Spinal cord (tissue), 10 donors: ENCODE data around the gene GOLGA6C. TPM values are rescaled to one million over a fixed set of nuclear protein-coding genes. Genes with fewer than 3 reads are reported as not detected.
"Not testable (repeated sequence)": the region's sequence is repeated elsewhere in the genome, so short reads cannot be mapped to it uniquely, and the experiment has no call there.

ENCODE experiments used
- DNase-seq, 6 donors: peaks; one replicate each; pipeline versions ENCODE4 v3.0.0 to v3.0.0-alpha.2; 2013 to 2015; ENCODE audit warnings: low spot score in 6 of 6, low read depth in 4 of 6
- H3K27ac ChIP-seq: one replicate; pipeline ENCODE4 v1.5.1; 2013; ENCODE audit warnings: low read depth, low read length, control low read depth
- H3K27me3 ChIP-seq: one replicate; pipeline ENCODE4 v1.6.1; 2013; ENCODE audit warnings: low read length; ENCODE audit not compliant: control insufficient read depth, insufficient read depth
- H3K36me3 ChIP-seq: one replicate; pipeline ENCODE4 v1.6.1; 2013; ENCODE audit warnings: low read length; ENCODE audit not compliant: control insufficient read depth, insufficient read depth
- H3K4me1 ChIP-seq: one replicate; pipeline ENCODE4 v1.6.1; 2013; ENCODE audit warnings: low read length; ENCODE audit not compliant: control insufficient read depth, insufficient read depth
- H3K4me3 ChIP-seq: one replicate; pipeline ENCODE4 v1.5.1; 2013; ENCODE audit warnings: low read depth, low read length, control low read depth
- H3K9me3 ChIP-seq: one replicate; pipeline ENCODE4 v1.6.1; 2013; ENCODE audit warnings: low read length; ENCODE audit not compliant: control insufficient read depth, insufficient read depth
- WGBS: methylation state at CpG from one replicate; pipeline ENCODE4 v1.1.5; 2013; ENCODE audit warnings: missing lambda C conversion rate; ENCODE audit not compliant: insufficient coverage; 5-methylcytosine and 5-hydroxymethylcytosine counted together
- polyA plus RNA-seq, 2 donors: library from polyadenylated mRNA; unstranded; fragments of 120-200 nt; gene quantifications; one replicate each; pipeline ENCODE4 v1.2.1, GENCODE V29; 2013; ENCODE audit not compliant: insufficient read length in 2 of 2
- total RNA-seq, 2 donors: library from RNA; depleted of rRNA in 1 of 2; stranded (reverse); fragments of 120-200 nt in 1 of 2; fragments of >200 nt in 1 of 2; gene quantifications; one replicate each; pipeline versions ENCODE4 v1.2.3 to v1.2.4, GENCODE V29; 2013 to 2014
- donor health status: healthy.

The GOLGA6C gene
- total and polyA plus RNA-seq, 4 donors = not detected

GRCh38 chr15:75214293-75215096, 43.6 kb upstream of the GOLGA6C start:
- no peak overlapping the region for H3K4me3 ChIP-seq
- no peak overlapping the region for H3K27ac ChIP-seq
- peaks cover 53% of the 10 kb centered on the region for H3K36me3 ChIP-seq
- no peaks in the 10 kb centered on the region for H3K27me3 ChIP-seq
- H3K9me3 ChIP-seq = no peaks in the 10 kb centered on the region
- peaks cover 7% of the 10 kb centered on the region for H3K4me1 ChIP-seq
- 69% methylated on average over 10 of the region's 13 CpGs for WGBS
- DNase-seq = no peak

GRCh38 chr15:75215107-75216004, 42.8 kb upstream of the GOLGA6C start:
- DNase-seq = no peak

DNA sequence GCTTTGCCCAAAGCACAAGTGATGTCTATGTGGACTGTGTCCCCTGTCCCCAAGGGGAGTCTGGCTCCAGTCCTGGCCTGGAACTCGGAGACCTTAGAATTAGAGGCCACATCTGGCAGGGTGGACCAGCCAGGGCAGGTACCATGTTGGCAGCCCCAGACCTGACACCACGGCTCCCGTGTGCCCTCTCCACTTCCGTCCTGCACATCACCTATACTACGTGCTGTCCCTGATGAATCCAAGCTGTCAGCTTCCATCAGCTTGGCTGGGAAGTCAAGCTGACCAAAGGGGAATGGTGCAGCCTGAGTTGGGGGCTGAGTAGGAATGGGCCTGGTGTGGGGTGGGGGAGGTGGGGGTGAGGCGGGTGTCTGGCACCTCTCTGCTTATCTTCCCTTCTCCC, 41.1 kb upstream of the GOLGA6C start:
- no peak for DNase-seq
- Histone ChIP-seq H3K36me3 (peaks cover 28% of the 10 kb centered on the region), H3K9me3 (no peaks in the 10 kb centered on the region), H3K4me3 (no peak overlapping the region), H3K27ac (no peak overlapping the region), H3K27me3 (no peaks in the 10 kb centered on the region), H3K4me1 (peaks cover 2% of the 10 kb centered on the region)
- 96% methylated on average over 4 of the region's 6 CpGs for WGBS

More at GRCh38 chr15:75215107-75216004, 42.8 kb upstream of the GOLGA6C start:
- no peaks in the 10 kb centered on the region for H3K27me3 ChIP-seq
- H3K27ac ChIP-seq = no peak overlapping the region
- no peak overlapping the region for H3K4me3 ChIP-seq
- H3K36me3 ChIP-seq = peaks cover 45% of the 10 kb centered on the region
- WGBS = 99% methylated on average over 5 of the region's 5 CpGs
- H3K4me1 ChIP-seq = peaks cover 7% of the 10 kb centered on the region
- no peaks in the 10 kb centered on the region for H3K9me3 ChIP-seq

DNA sequence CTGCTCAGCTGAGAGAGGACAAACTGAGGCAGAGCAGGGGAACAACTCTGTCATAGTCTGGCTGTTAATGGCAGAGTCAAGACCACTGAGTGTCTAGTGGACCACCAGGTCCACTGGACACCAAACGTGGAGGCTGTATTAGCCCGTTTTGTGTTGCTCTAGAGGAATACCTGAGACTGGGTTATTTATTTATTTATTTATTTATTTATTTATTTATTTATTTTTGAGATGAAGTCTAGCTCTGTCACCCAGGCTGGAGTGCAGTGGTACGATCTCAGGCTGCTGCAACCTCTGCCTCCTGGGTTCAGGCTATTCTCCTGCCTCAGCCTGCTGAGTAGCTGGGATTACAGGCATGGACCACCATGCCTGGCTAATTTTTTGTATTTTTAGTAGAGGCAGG, 40.6 kb upstream of the GOLGA6C start:
- peaks cover 22% of the 10 kb centered on the region for H3K36me3 ChIP-seq
- 100% methylated on average over 1 of the region's 3 CpGs for WGBS
- H3K4me1 ChIP-seq, DNase-seq, H3K4me3 ChIP-seq, H3K27me3 ChIP-seq, H3K27ac ChIP-seq, H3K9me3 ChIP-seq: not testable (repeated sequence)

DNA sequence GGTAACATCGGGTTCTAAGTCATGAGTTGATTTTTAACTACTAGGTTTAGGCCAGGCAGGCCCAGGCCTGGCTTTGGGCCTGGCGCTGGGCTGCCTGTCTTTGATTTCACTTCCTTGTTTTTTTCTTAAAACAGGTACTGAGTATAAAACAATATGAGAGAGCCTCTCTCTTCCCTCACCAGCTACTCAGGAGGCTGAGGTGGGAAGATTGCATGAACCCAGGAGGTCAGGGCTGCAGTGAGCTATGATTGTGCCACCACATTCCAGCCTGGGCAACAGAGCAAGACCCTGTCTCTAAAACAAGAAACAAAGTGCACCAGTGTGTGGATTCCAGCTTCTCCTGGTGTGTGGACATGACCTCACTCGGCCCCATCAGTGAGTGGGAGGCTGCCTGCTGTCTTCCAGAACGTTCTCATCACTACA, 38.6 kb upstream of the GOLGA6C start:
- not testable (repeated sequence) for H3K4me1 ChIP-seq, H3K9me3 ChIP-seq, H3K27me3 ChIP-seq, DNase-seq, H3K27ac ChIP-seq, H3K36me3 ChIP-seq, H3K4me3 ChIP-seq
- 75% methylated on average over 2 of the region's 4 CpGs for WGBS

- 89% methylated on average over 5 of the region's 6 CpGs for WGBS
- no peak for DNase-seq
- H3K27ac ChIP-seq = no peak overlapping the region
- H3K9me3 ChIP-seq = no peaks in the 10 kb centered on the region
- H3K36me3 ChIP-seq = no peaks in the 10 kb centered on the region
- no peaks in the 10 kb centered on the region for H3K4me1 ChIP-seq
- no peaks in the 10 kb centered on the region for H3K27me3 ChIP-seq
- no peak overlapping the region for H3K4me3 ChIP-seq
These were observed 34.4 kb upstream of the GOLGA6C start for GRCh38 chr15:75223688-75224087.

GRCh38 chr15:75224281-75224680, 33.9 kb upstream of the GOLGA6C start:
- Histone ChIP-seq H3K4me3 (no peak overlapping the region), H3K27me3 (no peaks in the 10 kb centered on the region), H3K9me3 (no peaks in the 10 kb centered on the region), H3K36me3 (no peaks in the 10 kb centered on the region), H3K4me1 (no peaks in the 10 kb centered on the region), H3K27ac (no peak overlapping the region)
- WGBS = 86% methylated on average over 9 of the region's 12 CpGs
- DNase-seq = no peak

GRCh38 chr15:75225102-75225836, 32.9 kb upstream of the GOLGA6C start:
- not testable (repeated sequence) for H3K9me3 ChIP-seq, H3K4me3 ChIP-seq, H3K27ac ChIP-seq, H3K27me3 ChIP-seq, H3K4me1 ChIP-seq, H3K36me3 ChIP-seq, DNase-seq
- WGBS = 74% methylated on average over 3 of the region's 10 CpGs

DNA sequence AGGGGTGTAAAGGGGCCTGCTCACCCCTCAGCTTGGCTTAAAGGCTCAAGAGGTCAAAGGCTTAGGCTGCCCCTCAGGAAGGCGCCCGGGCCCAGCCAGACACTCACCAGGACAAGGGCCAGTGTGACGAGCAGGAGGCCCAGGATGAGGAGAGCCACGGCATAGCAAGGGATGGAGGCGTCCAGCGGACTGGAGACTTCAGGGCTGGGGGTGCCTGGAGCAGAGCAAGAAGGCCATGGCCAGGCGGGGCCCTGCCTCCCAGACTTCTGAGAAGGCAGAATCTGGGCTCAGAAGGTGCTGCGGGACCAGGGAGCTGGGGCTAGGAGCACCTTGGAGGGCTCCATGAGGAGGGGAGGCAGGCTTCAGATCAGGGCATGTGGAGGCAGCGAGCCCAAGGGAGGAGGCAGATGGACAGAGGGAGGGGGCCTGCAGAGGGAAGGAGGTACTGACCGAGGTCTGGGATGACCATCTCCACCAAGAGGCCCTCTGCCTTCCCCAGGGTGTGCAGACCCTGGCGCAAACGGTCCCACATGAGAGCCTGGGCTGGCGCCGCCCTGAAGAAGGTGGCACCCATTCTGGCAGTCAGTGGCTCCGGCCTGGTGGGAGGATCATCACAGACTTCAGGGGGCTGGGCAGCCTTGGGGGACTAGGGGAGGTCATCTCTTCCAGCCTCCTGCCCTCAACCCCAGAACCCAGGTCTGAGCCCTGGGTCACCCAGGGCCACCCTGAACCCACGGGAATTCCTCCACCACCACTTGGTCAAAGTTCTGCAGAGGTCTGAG, 32.0 kb upstream of the GOLGA6C start:
- no peaks in the 10 kb centered on the region for H3K27me3 ChIP-seq
- no peak overlapping the region for H3K27ac ChIP-seq
- DNase-seq = no peak
- 92% methylated on average over 14 of the region's 16 CpGs for WGBS
- no peaks in the 10 kb centered on the region for H3K4me1 ChIP-seq
- H3K4me3 ChIP-seq = no peak overlapping the region
- no peaks in the 10 kb centered on the region for H3K9me3 ChIP-seq
- no peaks in the 10 kb centered on the region for H3K36me3 ChIP-seq
